MG63 (cell line): ENCODE data around the gene TIGD3. TPM values are rescaled to one million over a fixed set of nuclear protein-coding genes. Genes with fewer than 3 reads are reported as not detected.

Source experiments
- DNase-seq: peaks from one replicate; pipeline ENCODE4 v3.0.0-alpha.2; 2020
- H3K27me3 ChIP-seq: fragments of 250-450 bp; sonication (Bioruptor Pico); 2 replicates; pipeline ENCODE4 v1.5.1; 2020; ENCODE audit warnings: mild to moderate bottlenecking, moderate library complexity
- H3K36me3 ChIP-seq: fragments of 250-450 bp; sonication (Bioruptor Pico); 2 replicates; pipeline ENCODE4 v1.5.1; 2020; ENCODE audit warnings: mild to moderate bottlenecking, moderate library complexity
- H3K4me3 ChIP-seq: fragments of 250-450 bp; sonication (Bioruptor Pico); 2 replicates; pipeline ENCODE4 v1.5.1; 2020; ENCODE audit warnings: mild to moderate bottlenecking, moderate library complexity
- H3K9me3 ChIP-seq: fragments of 250-450 bp; sonication (Bioruptor Pico); 2 replicates; pipeline ENCODE4 v1.5.1; 2020; ENCODE audit warnings: mild to moderate bottlenecking, moderate library complexity
- total RNA-seq: library from RNA; depleted of rRNA; stranded (reverse); fragments of >200 nt; shearing (Covaris generic); gene quantifications from 2 replicates; pipeline ENCODE4 v1.2.3, GENCODE V29; 2014; ENCODE audit warnings: low replicate concordance; rRNA removed

The TIGD3 gene, protein sequence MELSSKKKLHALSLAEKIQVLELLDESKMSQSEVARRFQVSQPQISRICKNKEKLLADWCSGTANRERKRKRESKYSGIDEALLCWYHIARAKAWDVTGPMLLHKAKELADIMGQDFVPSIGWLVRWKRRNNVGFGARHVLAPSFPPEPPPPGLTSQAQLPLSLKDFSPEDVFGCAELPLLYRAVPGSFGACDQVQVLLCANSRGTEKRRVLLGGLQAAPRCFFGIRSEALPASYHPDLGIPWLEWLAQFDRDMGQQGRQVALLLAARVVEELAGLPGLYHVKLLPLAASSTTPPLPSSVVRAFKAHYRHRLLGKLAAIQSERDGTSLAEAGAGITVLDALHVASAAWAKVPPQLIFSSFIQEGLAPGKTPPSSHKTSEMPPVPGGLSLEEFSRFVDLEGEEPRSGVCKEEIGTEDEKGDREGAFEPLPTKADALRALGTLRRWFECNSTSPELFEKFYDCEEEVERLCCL
- total RNA-seq = 0.36 and 2.2 TPM in 2 replicates

GRCh38 chr11:65354265-65355012, at the start of gene TIGD3:
Gene TIGD3, plus strand, starts transcription at chr11:65354751. Its CDS starts 1,058 bp downstream, at chr11:65355809.
- Histone ChIP-seq H3K4me3 (peak within 1 kb of the TSS; percentile 48), H3K27me3 (peaks cover 2% of the 10 kb centered on the region), H3K9me3 (no peaks in the 10 kb centered on the region), H3K36me3 (peaks cover 14% of the 10 kb centered on the region)
- DNase-seq = peak; percentile 97

DNA sequence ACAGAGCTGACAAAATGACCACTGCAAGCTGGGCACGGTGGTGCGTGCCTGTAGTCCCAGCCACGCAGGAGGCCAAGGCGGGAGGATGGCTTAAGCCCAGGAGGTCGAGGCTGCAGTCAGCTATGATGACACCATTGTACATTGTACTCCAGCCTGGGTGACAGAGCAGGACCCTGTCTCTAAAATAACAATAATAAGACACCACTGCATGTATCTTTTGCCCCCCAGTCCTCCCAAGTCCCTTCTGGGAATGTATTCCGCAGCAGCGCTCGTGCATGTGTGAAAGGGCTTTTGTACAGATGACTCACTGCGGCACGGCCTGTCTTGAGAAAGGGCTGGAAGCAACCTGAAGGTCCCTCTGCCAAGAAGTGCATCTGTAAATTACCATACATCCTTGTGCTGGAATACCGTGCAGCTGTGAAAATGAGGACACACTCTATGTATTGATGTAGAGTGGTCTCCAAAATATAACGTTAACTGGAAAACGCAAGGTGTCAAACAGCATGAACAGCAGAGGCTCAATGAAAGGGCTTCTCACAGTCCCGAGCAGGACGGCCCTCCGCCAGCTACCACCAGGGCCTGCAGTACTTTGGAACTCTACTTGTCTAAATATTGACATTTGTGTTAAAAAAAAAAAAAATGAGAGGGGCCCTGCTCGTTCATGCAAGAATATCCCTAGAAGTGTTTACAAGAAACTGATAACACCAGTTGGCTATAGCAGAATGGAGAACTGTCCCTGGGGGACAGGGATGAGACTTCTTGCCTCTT, 48.9 kb upstream of the TIGD3 start:
- Histone ChIP-seq H3K4me3 (no peak overlapping the region), H3K36me3 (peaks cover 4% of the 10 kb centered on the region), H3K9me3 (no peaks in the 10 kb centered on the region), H3K27me3 (no peaks in the 10 kb centered on the region)
- peak; percentile 57 for DNase-seq

DNA sequence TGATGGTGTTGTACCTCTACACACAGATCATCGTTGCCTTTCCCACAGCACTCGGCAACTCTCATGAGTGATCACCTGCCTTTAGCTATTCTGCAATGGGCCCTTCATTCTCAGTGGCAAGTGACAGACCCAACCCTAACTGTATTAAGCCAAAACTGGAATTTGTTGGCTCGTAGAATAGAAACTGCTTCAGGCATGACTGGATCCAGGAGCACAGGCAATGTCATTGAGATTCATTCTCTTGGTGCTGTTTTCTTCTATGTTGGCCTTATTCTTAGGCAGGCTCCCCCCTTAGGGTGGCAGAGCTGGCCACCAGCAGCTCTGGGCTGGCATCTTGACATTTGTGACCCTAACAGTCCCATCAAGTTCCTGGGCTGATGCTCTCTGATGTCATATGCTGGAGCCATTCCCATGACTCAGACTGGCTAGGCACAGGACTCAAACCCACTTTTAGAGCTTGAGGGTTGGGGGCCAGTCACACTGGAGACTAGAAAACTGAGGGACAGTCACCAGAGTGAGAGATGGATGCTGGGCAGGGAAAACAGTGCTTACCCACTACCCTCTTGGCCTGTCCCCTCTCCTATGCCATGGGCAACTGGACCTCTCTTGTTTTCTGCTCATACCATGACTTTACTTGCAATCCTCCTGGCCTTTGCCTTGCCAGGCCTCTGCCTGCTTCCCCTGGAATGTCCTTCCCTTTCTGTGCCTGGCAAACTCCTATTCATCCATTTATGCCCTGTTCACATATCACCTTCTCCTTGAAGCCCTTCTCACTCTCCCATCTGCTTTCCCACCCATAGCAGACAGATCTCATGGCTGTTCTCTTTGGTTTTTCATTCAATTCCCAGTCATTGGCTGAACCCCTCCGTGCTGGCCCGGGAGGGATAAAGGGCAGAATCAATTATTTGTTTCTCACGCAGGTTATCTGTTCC, 47.0 kb upstream of the TIGD3 start:
- DNase-seq = peak; percentile 46
- H3K27me3 ChIP-seq = no peaks in the 10 kb centered on the region
- H3K9me3 ChIP-seq = no peaks in the 10 kb centered on the region
- no peaks in the 10 kb centered on the region; the same call in none of the 2 replicates for H3K36me3 ChIP-seq
- no peak overlapping the region for H3K4me3 ChIP-seq

GRCh38 chr11:65308281-65308891, 46.2 kb upstream of the TIGD3 start:
- Histone ChIP-seq H3K9me3 (no peaks in the 10 kb centered on the region), H3K27me3 (no peaks in the 10 kb centered on the region), H3K4me3 (no peak overlapping the region), H3K36me3 (no peaks in the 10 kb centered on the region; the same call in none of the 2 replicates)
- DNase-seq = no peak

GRCh38 chr11:65309006-65309405, 45.5 kb upstream of the TIGD3 start:
- H3K9me3 ChIP-seq = no peaks in the 10 kb centered on the region
- no peak overlapping the region for H3K4me3 ChIP-seq
- H3K36me3 ChIP-seq = no peaks in the 10 kb centered on the region; the same call in none of the 2 replicates
- DNase-seq = no peak
- no peaks in the 10 kb centered on the region for H3K27me3 ChIP-seq

DNA sequence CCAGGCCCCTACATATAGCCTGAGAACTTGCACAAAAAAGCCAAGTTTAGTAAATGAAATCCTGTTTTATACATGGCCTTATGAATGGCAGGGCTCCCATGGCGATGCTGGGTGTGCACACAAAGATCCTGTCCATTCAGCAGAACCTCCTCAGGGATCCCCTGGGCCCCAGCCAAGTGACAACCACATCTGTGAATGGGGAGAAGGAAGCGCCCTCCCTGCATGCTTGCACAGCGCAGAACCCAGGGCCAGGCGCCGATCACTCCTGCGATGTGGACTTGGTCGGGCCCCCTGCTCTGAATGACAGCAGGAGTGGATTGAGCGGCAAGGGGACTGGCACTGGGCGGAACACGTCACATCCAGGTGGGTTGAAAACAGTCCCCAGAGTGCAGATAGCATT, 44.3 kb upstream of the TIGD3 start:
- no peak for DNase-seq
- H3K4me3 ChIP-seq = no peak overlapping the region
- no peaks in the 10 kb centered on the region for H3K9me3 ChIP-seq

DNA sequence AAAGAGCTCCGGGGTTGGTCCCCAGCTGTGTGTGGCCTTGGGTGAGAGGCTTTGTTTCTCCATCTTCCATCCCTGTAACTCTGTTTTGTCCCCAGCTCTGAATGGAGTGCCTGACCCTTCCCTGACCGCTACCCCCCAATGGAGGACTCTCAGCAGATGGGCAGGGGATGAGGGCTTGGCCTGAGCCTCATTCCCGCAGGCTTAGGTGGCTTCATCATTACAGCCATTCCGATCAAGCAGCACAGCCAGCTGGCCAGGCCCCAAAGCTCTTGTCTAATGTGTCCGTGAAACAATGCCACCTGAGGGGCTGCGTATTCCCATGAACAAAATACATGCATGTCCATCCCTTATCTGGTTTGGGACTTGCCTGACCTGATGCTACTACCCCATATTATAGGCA, 43.8 kb upstream of the TIGD3 start:
- Histone ChIP-seq H3K36me3 (peaks cover 6% of the 10 kb centered on the region), H3K27me3 (no peaks in the 10 kb centered on the region), H3K4me3 (no peak overlapping the region), H3K9me3 (no peaks in the 10 kb centered on the region)
- DNase-seq = peak; percentile 81

More for the DNA sequence above, 44.3 kb upstream of the TIGD3 start:
- H3K36me3 ChIP-seq = peaks cover 1% of the 10 kb centered on the region
- no peaks in the 10 kb centered on the region for H3K27me3 ChIP-seq

DNA sequence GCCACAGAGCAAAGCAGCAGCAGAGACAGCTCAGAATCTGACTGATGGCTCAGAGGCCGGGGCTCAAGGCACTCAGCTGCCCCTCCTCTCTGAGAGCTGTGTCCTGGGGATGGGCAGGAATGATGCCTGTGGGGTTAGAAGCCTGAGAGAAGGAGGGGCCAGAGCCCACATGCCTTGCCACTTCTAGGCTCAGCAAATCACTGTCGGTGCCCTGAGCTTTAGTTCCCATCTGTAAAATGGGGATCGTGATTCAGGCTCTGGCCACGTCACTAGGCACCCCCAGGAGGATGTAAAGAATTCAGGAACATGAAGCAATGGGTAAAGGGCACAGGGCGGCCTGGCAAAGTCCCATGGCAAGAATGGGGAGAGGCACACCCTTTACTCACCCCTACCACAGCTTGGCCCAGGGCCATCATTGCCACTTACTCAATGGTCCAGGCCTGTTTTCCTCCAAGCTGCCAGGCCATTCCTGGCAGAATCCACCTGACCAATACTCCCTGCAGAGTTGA, 43.3 kb upstream of the TIGD3 start:
- Histone ChIP-seq H3K27me3 (no peaks in the 10 kb centered on the region), H3K9me3 (no peaks in the 10 kb centered on the region), H3K4me3 (no peak overlapping the region), H3K36me3 (peaks cover 11% of the 10 kb centered on the region)
- DNase-seq = peak; percentile 98

DNA sequence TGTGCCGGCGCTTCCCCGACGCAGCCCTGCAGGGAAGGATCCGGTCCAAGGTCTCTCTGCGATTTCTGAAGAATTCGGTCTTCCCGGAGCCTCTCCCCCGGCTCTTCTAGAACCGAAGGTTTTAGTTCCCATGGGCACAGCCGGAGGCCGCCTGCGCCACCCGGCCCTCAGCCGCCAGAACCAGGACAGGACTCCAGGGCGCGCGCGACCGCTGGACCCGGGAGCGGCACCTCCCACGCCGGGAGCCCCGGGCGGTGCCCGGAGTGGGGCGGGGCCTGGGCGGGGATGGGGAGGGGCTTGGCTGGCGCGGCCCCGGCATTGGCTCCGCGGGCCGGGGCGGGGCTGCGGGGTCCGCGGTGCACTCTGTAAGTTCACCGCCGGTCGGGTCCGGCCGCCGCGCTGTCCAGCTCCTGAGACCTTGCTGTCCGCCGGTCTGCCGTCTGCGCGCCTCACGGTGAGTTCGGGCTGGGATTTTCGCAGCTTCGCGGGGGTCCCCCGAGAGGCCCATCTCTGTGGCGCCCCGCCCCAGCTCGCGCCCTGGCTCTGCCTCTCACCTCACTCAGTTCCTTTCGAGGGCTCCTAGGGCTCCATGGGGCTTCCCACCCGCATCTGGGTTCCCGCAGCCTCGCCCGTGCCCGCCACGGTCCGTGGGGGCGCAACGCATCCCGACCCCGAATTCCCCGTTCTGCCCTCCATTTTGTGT, 39.9 kb upstream of the TIGD3 start, which contains the start of gene CDC42EP2:
CDC42EP2 (plus strand) TSS at position 366 of the 703 bp plus-strand sequence. CDS start 6,033 bp downstream, outside the sequence.
- DNase-seq = peak; percentile 88
- no peaks in the 10 kb centered on the region for H3K27me3 ChIP-seq
- H3K4me3 ChIP-seq = peak within 1 kb of the TSS; percentile 96

DNA sequence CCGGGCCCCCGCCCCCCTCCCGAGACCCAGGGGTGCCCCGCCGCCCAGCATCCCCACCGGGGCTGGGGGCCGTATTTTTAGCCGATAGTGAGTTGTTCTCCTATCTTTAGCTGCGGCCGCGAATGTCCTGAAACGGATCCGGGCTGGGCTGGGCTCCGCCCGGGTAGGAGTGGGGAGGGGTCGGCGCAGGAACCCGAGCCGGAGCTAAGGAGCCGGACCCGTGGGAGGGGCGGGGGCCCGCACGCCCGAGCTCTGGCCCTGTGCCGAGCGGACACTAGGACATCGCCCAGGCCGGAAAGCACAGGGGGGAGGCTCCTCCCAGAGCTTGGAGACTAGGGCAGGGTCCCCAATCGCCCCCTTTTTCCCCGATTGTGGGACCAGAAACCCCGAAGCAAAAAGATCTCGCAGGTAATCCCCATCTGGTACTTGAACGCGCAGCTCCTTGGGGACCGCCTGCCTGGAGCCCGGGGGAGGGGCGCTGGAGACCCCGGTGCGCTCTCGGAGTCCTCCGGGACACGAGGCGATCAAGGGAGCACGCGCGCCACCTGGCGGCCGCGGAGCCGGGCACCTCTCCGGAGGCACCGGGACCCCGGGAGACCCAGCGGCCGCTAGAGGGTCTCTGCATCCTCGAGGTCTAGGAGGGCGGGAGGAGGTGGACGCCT, 39.2 kb upstream of the TIGD3 start:
- peak; percentile 83 for DNase-seq
- Histone ChIP-seq H3K27me3 (no peaks in the 10 kb centered on the region), H3K4me3 (peak overlapping the region; percentile 96)

More for the DNA sequence above, 39.9 kb upstream of the TIGD3 start, which contains the start of gene CDC42EP2:
- peaks cover 18% of the 10 kb centered on the region for H3K36me3 ChIP-seq
- H3K9me3 ChIP-seq = no peaks in the 10 kb centered on the region

GRCh38 chr11:65315866-65316226, 38.7 kb upstream of the TIGD3 start:
- DNase-seq = no peak
- Histone ChIP-seq H3K9me3 (no peaks in the 10 kb centered on the region), H3K4me3 (peak overlapping the region; percentile 96), H3K27me3 (no peaks in the 10 kb centered on the region), H3K36me3 (peaks cover 30% of the 10 kb centered on the region)

More for the DNA sequence above, 39.2 kb upstream of the TIGD3 start:
- peaks cover 25% of the 10 kb centered on the region for H3K36me3 ChIP-seq
- H3K9me3 ChIP-seq = no peaks in the 10 kb centered on the region

DNA sequence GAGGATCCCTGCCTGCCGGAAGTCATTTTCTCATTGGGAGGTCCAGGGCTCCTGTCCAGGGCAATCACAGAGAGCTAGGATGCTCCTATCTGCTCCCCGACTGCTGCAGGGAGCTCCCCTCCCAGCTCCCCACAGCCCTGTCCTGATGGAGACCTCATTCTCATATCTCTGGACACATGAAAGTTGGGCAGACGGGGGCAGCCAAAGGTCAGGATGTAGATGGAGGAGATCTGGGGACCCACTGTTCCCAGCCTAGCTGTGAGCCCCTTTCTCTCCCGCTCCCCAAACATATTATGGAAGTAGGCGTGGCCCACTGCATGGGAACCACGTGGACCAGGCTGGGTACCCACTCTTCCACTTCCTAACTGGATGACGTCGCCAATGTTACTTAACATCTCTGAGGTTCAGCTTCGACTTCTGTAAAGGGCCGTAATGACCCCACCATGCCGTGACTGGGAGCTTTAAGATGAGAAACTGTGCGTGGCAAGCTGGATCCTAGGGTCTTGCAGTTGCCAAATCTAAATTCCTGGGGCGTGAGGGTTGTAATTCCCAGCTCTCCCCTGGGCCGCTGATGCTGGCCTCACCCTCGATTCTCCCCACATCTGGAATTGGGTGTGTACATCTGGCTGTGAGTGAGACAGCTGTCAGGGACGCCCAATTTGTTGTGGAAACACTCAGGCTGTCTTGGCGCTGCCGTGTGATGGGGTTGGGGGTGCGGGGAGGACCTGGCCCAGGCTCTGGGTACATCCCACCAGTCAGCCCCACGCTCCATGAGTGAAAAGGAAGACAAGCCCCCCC, 38.1 kb upstream of the TIGD3 start:
- Histone ChIP-seq H3K4me3 (peak overlapping the region; percentile 96), H3K36me3 (peaks cover 36% of the 10 kb centered on the region), H3K9me3 (no peaks in the 10 kb centered on the region), H3K27me3 (no peaks in the 10 kb centered on the region)
- DNase-seq = peak; percentile 96

- peaks cover 43% of the 10 kb centered on the region for H3K36me3 ChIP-seq
- peak; percentile 92 for DNase-seq
Observed at GRCh38 chr11:65317025-65317786, 37.3 kb upstream of the TIGD3 start.

More at GRCh38 chr11:65317025-65317786, 37.3 kb upstream of the TIGD3 start:
- H3K4me3 ChIP-seq = peak overlapping the region; percentile 96
- no peaks in the 10 kb centered on the region for H3K27me3 ChIP-seq
- no peaks in the 10 kb centered on the region for H3K9me3 ChIP-seq
